GM21528 (cell line): ENCODE measurements around the gene RAD54L.
"Not testable (repeated sequence)": the region's sequence is repeated elsewhere in the genome, so short reads cannot be mapped to it uniquely, and the experiment has no call there.

Experiments used
- ATAC-seq: cut with Tn5 transposase; IDR thresholded peaks from one replicate; pipeline ENCODE4 v1.9.1; 2021; ENCODE audit warnings: mild to moderate bottlenecking, moderate library complexity; ENCODE audit not compliant: unreplicated experiment, low FRiP score

Gene RAD54L

GRCh38 chr1:46317323-46317722, 69.8 kb downstream of the RAD54L start:
- ATAC-seq = no peak

DNA sequence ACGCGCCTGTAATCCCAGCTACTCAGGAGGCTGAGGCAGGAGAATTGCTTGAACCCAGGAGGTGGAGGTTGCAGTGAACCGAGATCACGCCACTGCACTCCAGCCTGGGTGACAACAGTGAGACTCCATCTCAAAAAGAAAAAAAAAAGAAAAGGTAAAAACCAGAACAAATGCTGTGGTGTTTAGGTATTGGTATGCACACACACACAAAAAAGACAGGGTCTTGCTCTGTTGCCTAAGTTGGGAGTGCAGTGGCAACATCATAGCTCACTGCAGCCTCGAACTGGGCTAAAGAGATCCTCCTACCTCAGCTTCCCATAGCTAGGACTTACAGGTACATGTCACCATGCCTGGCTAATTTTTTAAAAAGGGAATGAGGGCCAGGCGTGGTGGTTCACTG, 71.7 kb downstream of the RAD54L start:
- ATAC-seq = not testable (repeated sequence)

- ATAC-seq = not testable (repeated sequence)
These were observed 72.7 kb downstream of the RAD54L start for GRCh38 chr1:46319960-46320914.

DNA sequence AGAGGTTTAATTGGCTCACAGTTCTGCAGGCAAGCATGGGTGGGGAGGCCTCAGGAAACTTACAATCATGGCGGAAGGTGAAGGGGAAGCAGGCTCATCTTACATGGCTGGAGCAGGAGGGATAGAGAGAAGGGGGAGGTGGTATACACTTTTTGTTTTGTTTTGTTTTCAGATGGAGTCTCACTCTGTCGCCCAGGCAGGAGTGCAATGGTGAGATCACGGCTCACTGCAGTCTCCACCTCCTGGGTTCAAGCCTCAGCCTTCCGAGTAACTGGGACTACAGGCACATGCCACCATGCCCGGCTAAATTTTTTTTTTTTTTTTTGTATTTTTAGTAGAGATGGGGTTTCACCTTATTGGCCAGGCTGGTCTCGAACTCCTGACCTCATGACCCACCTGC, 74.6 kb downstream of the RAD54L start:
- ATAC-seq = not testable (repeated sequence)

GRCh38 chr1:46325285-46326076, 77.9 kb downstream of the RAD54L start:
- ATAC-seq = not testable (repeated sequence)
